ENCODE data around the gene TRUB2.
"Not testable (repeated sequence)": the region's sequence is repeated elsewhere in the genome, so short reads cannot be mapped to it uniquely, and the experiment has no call there.

Gene TRUB2

GRCh38 chr9:128298535-128299482 lies 23.4 kb downstream of the TRUB2 start:
- no peak overlapping the region for H3K4me3 Mint-ChIP-seq
- peaks cover 0 to 3% of the 10 kb centered on the region in 2 donors for H3K4me1 Mint-ChIP-seq
- H3K27me3 Mint-ChIP-seq, result no peaks in the 10 kb centered on the region
- no peak overlapping the region for H3K27ac Mint-ChIP-seq
- peaks cover 4 to 6% of the 10 kb centered on the region in 2 donors for H3K36me3 Mint-ChIP-seq
- ATAC-seq (replicated peaks) (no peak), DNase-seq (no peak)
- H3K9me3 Mint-ChIP-seq, result no peaks in the 10 kb centered on the region

GRCh38 chr9:128297221-128297773 lies 24.9 kb downstream of the TRUB2 start:
- H3K4me1 Mint-ChIP-seq, result peaks cover 0 to 3% of the 10 kb centered on the region in 2 donors
- H3K27ac Mint-ChIP-seq, result no peak overlapping the region
- DNase-seq (no peak), ATAC-seq (replicated peaks) (no peak)
- H3K9me3 Mint-ChIP-seq, result no peaks in the 10 kb centered on the region
- H3K27me3 Mint-ChIP-seq, result no peaks in the 10 kb centered on the region
- H3K36me3 Mint-ChIP-seq, result peaks cover 4 to 6% of the 10 kb centered on the region in 2 donors
- H3K4me3 Mint-ChIP-seq, result no peak overlapping the region

GRCh38 chr9:128296340-128297220 lies 25.7 kb downstream of the TRUB2 start:
- DNase-seq, result no peak
- H3K4me3 Mint-ChIP-seq, result no peak overlapping the region
- no peaks in the 10 kb centered on the region for H3K27me3 Mint-ChIP-seq
- no peak for ATAC-seq (replicated peaks)
- H3K36me3 Mint-ChIP-seq, result peaks cover 4 to 6% of the 10 kb centered on the region in 2 donors
- no peak overlapping the region for H3K27ac Mint-ChIP-seq
- H3K4me1 Mint-ChIP-seq, result peaks cover 0 to 3% of the 10 kb centered on the region in 2 donors
- no peaks in the 10 kb centered on the region for H3K9me3 Mint-ChIP-seq

- no peaks in the 10 kb centered on the region for H3K9me3 Mint-ChIP-seq
- ATAC-seq (replicated peaks), result no peak
- H3K4me3 Mint-ChIP-seq, result no peak overlapping the region
- DNase-seq, result no peak
- peaks cover 0 to 3% of the 10 kb centered on the region in 2 donors for H3K4me1 Mint-ChIP-seq
- H3K27ac Mint-ChIP-seq, result no peak overlapping the region
- peaks cover 5 to 7% of the 10 kb centered on the region in 2 donors for H3K36me3 Mint-ChIP-seq
- H3K27me3 Mint-ChIP-seq, result no peaks in the 10 kb centered on the region
These were observed 28.1 kb downstream of the TRUB2 start for GRCh38 chr9:128294142-128294541.

- Mint-ChIP-seq H3K36me3 (peaks cover 15 to 16% of the 10 kb centered on the region in 2 donors), H3K27ac (no peak overlapping the region), H3K9me3 (no peaks in the 10 kb centered on the region), H3K27me3 (no peaks in the 10 kb centered on the region), H3K4me3 (no peak overlapping the region), H3K4me1 (peaks cover 0 to 3% of the 10 kb centered on the region in 2 donors)
- ATAC-seq (replicated peaks), result no peak
- no peak for DNase-seq
These were observed 29.2 kb downstream of the TRUB2 start for GRCh38 chr9:128293091-128293490.

- Mint-ChIP-seq H3K4me3 (no peak overlapping the region), H3K36me3 (peaks cover 18 to 21% of the 10 kb centered on the region in 2 donors), H3K27me3 (no peaks in the 10 kb centered on the region), H3K4me1 (peaks cover 0 to 3% of the 10 kb centered on the region in 2 donors), H3K9me3 (no peaks in the 10 kb centered on the region), H3K27ac (no peak overlapping the region)
- ATAC-seq (replicated peaks) (no peak), DNase-seq (no peak)
These were observed 30.2 kb downstream of the TRUB2 start for GRCh38 chr9:128292009-128292408.

- no peak overlapping the region for H3K27ac Mint-ChIP-seq
- no peaks in the 10 kb centered on the region for H3K27me3 Mint-ChIP-seq
- ATAC-seq (replicated peaks), result no peak
- H3K36me3 Mint-ChIP-seq, result peaks cover 19 to 22% of the 10 kb centered on the region in 2 donors
- H3K9me3 Mint-ChIP-seq, result no peaks in the 10 kb centered on the region
- no peak for DNase-seq
- H3K4me3 Mint-ChIP-seq, result no peak overlapping the region
- peaks cover 6 to 7% of the 10 kb centered on the region in 2 donors for H3K4me1 Mint-ChIP-seq
These were observed 33.8 kb downstream of the TRUB2 start for GRCh38 chr9:128288273-128289004.

- no peaks in the 10 kb centered on the region for H3K9me3 Mint-ChIP-seq
- H3K36me3 Mint-ChIP-seq, result peaks cover 19 to 23% of the 10 kb centered on the region in 2 donors
- peaks cover 6 to 7% of the 10 kb centered on the region in 2 donors for H3K4me1 Mint-ChIP-seq
- DNase-seq (no peak), ATAC-seq (replicated peaks) (no peak)
- H3K27me3 Mint-ChIP-seq, result no peaks in the 10 kb centered on the region
- H3K27ac Mint-ChIP-seq, result peak overlapping the region; percentile 59
- H3K4me3 Mint-ChIP-seq, result no peak overlapping the region
These were observed 35.8 kb downstream of the TRUB2 start for GRCh38 chr9:128286440-128286839.

- Mint-ChIP-seq H3K27me3 (no peaks in the 10 kb centered on the region), H3K9me3 (no peaks in the 10 kb centered on the region), H3K27ac (peak overlapping the region; percentile 20), H3K36me3 (peaks cover 20 to 30% of the 10 kb centered on the region in 2 donors), H3K4me1 (peaks cover 6 to 7% of the 10 kb centered on the region in 2 donors), H3K4me3 (no peak overlapping the region)
- no peak for DNase-seq
- no peak for ATAC-seq (replicated peaks)
These were observed 37.0 kb downstream of the TRUB2 start for GRCh38 chr9:128285033-128285784.

GRCh38 chr9:128282500-128282899 lies 39.7 kb downstream of the TRUB2 start:
- Mint-ChIP-seq H3K9me3 (no peaks in the 10 kb centered on the region), H3K27me3 (no peaks in the 10 kb centered on the region), H3K4me1 (peaks cover 10 to 14% of the 10 kb centered on the region in 2 donors), H3K4me3 (no peak overlapping the region), H3K36me3 (peaks cover 13 to 20% of the 10 kb centered on the region in 2 donors), H3K27ac (no peak overlapping the region)
- ATAC-seq (replicated peaks) (no peak), DNase-seq (no peak)

GRCh38 chr9:128280084-128280622 lies 42.1 kb downstream of the TRUB2 start:
- Mint-ChIP-seq H3K27ac (no peak overlapping the region), H3K36me3 (peaks cover 13 to 29% of the 10 kb centered on the region in 2 donors), H3K4me3 (no peak overlapping the region), H3K4me1 (peaks cover 23 to 27% of the 10 kb centered on the region in 2 donors), H3K27me3 (no peaks in the 10 kb centered on the region), H3K9me3 (no peaks in the 10 kb centered on the region)
- ATAC-seq (replicated peaks) (no peak), DNase-seq (no peak)

GRCh38 chr9:128279088-128280073 lies 42.9 kb downstream of the TRUB2 start:
- peaks cover 24 to 32% of the 10 kb centered on the region in 2 donors for H3K4me1 Mint-ChIP-seq
- not testable (repeated sequence) for ATAC-seq (replicated peaks); H3K27ac Mint-ChIP-seq

More at GRCh38 chr9:128279088-128280073, 42.9 kb downstream of the TRUB2 start:
- not testable (repeated sequence) for H3K9me3 Mint-ChIP-seq, H3K27me3 Mint-ChIP-seq, H3K4me3 Mint-ChIP-seq, DNase-seq
- H3K36me3 Mint-ChIP-seq, result peaks cover 11 to 29% of the 10 kb centered on the region in 2 donors

Measured in stimulated activated naive B cell treated with anti-CD40 and anti-IgM and Interleukin-4, amounts not matched to agents 10 μg/mL and 1 μg/mL and 100 μg/mL, for 72 hours (primary cell).